HG03575 (cell line): Measurements from ENCODE around the gene CNEP1R1.
"Not testable (repeated sequence)": the region's sequence is repeated elsewhere in the genome, so short reads cannot be mapped to it uniquely, and the experiment has no call there.

Experiments
- ATAC-seq: cut with Tn5 transposase; IDR thresholded peaks from one replicate; pipeline ENCODE4 v1.9.1; 2021; ENCODE audit not compliant: unreplicated experiment, insufficient number of reproducible peaks, low FRiP score; ENCODE audit errors: extremely low read depth

CNEP1R1 gene

GRCh38 chr16:50012182-50012581 lies 12.8 kb upstream of the CNEP1R1 start:
- no peak for ATAC-seq

DNA sequence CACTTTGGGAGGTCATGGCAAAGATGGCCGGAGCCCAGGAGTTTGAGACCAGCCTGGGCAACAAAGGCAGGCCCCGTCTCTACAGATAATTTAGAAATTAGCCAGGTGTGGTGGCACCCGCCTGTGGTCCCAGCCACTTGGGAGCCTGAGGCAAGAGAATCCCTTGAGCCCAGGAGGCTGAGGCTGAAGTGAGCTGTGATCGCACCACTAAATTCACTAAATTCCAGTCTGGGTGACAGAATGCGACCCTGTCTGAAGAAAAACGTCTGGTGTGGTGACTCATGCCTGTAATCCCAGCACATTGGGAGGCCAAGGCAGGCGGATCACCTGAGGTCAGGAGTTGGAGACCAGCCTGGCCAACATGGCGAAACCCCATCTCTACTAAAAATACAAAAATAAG lies 10.8 kb upstream of the CNEP1R1 start:
- not testable (repeated sequence) for ATAC-seq

GRCh38 chr16:50015631-50016030 lies 9.4 kb upstream of the CNEP1R1 start:
- ATAC-seq = no peak

DNA sequence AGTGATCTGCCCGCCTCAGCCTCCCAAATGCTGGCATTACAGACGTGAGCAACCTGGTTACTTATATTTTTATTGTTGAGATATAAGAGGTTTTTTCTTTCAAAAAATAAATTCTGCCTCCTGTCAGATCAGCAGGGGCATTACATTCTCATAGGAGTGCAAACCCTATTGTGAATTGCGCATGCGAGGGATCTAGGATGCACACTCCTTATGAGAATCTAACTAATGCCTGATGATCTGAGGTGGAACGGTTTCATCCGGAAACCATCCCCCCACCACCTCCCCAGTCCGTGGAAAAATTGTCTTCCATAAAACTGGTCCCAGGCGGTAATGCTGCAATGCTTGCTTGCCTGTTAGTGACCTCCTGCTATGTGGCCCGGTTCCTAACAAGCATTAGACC lies 7.5 kb upstream of the CNEP1R1 start:
- no peak for ATAC-seq

DNA sequence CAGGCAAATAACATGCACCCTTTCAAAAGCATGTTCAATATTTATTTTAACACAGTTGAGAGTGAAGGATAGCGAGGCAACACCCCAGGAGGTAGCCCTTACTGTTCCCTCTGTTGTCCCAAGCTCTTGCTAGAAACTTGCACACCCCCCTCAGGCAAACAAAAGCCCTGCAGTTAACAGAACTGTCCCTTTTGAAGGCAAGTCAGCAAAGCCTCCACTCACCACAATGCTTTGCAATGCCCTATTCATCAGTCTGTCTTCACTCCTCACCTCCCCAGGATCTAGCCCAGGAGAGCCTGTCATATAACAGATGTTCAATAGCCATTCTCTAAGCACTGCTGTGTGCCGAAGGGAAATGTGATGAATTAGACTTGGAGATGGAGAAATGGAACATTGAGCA lies 3.5 kb upstream of the CNEP1R1 start:
- ATAC-seq = no peak

DNA sequence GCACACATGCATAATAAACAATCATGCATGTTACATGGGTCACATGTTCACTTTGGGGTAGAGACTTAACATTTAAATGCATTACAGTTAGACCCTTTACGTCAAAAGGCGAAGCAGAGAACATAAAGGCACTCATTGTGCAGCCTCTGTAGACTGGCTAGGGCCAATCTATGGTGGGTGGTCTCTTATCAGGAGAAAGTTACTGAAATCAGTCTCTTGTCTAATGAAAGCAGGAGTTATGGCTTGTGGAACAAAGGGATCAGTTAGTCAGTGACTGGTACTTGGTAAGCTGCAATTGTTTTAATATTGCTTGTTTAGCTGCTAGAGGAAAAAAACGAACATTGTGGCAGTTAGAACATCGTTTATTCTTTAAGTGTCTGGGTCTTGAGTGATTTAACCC lies 1.4 kb upstream of the CNEP1R1 start:
- ATAC-seq = no peak

DNA sequence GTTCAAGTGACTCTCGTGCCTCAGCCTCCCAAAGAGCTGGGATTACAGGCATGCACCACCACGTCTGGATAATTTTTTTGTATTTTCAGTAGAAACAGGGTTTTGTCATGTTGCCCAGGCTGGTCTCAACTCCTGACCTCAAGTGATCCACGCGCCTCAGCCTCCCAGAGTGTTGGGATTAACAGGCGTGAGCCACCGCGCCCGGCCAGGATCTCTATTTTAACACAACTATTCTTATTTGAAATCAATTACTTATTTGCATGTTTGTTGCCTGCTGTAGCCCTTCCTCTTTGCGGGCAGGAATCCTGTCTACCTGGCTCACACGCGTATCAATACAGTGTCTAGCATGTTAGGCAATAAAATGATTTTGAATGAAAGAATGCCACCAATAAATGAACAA lies 818 bp upstream of the CNEP1R1 start:
- ATAC-seq = no peak

GRCh38 chr16:50025537-50025931 lies 509 bp downstream of the CNEP1R1 start:
- no peak for ATAC-seq

DNA sequence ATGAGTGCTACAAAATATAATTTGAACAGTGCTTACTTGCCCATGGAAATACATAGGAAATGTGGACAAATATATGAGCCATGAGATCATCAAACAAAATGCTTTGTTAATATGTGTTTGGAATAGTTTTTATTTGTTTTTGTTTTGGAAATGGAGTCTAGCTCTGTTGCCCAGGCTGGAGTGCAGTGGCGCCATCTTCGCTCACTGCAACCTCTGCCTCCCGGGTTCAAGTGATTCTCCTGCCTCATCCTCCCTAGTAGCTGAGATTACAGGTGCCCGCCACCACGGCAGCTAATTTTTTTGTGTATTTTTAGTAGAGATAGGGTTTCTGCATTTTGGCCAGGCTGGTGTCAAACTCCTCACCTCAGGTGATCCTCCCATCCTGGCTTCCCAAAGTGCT lies 2.8 kb downstream of the CNEP1R1 start:
- ATAC-seq = no peak

DNA sequence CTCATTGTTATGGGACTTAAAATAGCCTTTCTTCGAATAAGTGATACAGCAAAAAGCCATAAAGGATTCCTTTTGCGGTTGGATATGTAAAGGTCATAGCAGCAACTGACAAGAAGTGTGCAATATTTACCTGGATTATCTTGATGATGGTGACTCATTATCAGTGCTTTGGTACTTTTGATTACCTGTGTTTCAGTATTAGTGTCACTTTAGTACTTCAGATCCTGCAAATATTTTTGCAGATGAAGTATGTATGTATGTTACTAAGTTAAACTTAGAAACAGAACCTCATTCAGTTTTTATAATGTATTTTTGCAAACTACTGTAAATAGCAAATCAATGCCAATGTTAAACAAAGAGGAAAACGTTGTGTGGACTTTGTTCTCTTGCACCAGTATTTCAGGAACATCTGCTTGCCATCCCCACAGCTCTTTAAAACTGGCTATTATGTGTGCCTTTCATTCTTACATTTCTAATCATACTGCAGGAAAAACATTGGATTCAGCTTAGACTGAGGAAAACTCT lies 10.5 kb downstream of the CNEP1R1 start:
- ATAC-seq = no peak

- no peak for ATAC-seq
Observed at GRCh38 chr16:50036426-50036825, 11.4 kb downstream of the CNEP1R1 start.

DNA sequence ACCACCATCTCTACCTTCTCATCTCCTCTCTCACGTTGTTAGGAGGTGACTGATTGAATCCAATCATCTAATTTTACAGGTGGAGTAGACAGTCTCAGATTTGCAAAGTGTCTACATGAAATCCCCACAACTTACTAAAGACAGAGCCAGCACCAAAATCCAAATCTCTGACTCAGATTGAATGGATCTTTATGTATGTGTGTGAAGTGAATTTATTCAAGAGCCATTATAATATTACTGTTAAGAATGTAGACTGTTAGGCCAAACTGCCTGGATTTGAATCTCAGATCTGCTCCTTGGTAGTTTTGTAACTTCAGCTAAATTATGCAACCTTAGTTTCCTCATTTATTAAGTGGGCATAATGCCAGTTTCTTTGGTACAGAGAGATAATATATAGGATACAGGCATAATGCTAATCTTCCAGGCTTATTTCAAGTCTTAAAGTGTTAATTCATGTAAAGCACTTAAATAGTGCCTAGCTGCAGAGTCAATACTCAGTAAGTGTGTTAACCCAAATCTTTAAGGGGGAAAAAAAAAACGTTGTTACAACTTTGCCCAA lies 12.7 kb downstream of the CNEP1R1 start:
- no peak for ATAC-seq

DNA sequence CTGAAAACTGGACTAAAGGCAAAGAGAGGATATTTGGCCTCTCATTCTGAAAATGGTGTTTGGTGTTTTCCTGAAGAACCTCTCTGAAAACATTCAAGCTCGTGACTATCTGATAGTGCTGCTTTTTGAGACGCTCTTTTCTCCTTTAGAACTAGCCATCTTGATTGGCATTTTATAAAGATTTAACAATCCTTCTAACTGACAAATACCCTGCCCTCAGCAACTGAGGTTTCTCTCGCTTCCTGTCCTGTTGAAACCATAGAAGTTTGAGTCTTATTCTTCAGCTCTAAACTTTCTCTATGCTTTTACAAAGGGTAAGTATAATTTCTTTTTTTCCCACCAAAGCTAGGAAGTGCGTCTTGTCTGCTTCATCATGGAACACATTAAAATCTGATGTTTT lies 13.3 kb downstream of the CNEP1R1 start:
- ATAC-seq = no peak

GRCh38 chr16:50038756-50039529 lies 13.9 kb downstream of the CNEP1R1 start:
- ATAC-seq = no peak

DNA sequence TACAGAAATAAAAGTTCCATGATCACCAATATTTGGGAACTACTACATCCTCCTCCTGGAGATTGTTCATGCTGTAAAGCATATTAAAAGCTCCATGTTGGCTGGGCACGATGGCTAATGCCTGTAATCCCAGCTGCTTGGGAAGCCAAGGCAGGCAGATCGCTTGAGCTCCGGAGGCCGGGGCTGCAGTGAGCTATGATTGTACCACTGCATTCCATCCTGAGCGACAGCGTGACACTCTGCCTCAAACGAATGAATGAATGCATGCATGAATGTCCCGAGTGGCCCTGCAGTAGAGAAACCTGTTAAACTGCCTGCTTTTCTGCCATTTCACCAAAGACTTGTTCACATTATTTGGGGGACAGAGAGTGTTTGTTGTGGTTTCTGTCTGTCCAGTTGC lies 15.0 kb downstream of the CNEP1R1 start:
- no peak for ATAC-seq

- ATAC-seq = no peak
Observed at GRCh38 chr16:50040710-50041109, 15.7 kb downstream of the CNEP1R1 start.

DNA sequence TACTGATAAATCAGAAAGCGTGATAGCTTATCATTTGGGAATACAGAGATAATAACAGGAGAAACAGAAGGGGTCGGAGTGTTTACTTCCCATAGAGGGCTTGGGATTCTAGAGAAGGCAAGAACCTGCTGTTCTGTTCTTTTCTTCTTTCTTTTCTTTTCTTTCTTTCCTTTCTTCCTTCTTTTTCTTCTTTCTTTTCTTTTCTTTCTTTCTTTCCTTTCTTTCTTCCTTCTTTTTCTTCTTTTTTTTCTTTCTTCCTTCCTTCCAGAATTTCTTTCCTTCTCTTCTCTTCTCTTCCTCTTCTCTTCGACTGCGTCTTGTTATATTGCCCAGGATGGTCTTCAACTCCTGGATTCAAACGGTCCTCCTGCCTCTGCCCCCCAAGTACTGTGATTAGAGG lies 18.3 kb downstream of the CNEP1R1 start:
- ATAC-seq = no peak

GRCh38 chr16:50045412-50045811 lies 20.4 kb downstream of the CNEP1R1 start:
- ATAC-seq = no peak

- no peak for ATAC-seq
Observed at GRCh38 chr16:50046853-50047252, 21.8 kb downstream of the CNEP1R1 start.

- ATAC-seq = no peak
Observed at GRCh38 chr16:50047864-50048263, 22.8 kb downstream of the CNEP1R1 start.

DNA sequence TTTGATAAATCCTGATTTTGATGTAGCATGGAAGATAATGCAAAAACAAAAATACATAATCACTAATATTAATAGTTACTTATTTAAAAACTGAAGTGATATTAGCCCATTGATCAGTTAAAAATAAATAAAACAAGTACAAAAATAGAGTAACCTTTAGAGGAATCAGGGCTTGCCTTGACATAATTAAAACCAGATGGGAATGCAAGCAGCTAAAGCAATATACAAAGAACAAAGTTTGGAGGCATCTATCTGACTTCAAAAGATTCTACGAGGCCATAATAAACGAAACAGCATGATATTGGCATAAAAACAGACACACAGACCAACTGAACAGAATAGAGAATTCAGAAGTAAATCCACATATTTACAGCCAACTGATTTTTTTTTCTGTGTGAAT lies 25.8 kb downstream of the CNEP1R1 start:
- no peak for ATAC-seq
